ENCODE measurements around the gene SCAF11.

SCAF11 gene

DNA sequence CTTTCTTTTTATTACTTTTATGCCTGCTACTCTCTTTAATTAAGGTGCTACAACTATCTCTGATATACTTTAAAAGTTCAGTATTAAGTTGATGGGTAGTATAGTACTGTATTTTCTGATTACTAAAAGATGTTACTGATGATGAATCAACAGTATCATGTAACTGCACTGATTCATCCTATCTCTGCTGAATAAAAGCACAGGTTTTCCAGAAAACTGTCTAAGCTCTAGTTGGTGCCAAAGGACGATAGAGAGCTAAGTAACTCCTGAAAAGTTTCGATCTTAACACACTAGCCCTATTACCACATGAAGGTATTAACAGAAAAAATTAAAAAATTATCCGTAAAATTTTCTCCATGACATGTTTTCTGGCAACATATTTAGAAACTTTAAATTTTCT is 2.1 kb downstream of the SCAF11 start:
- Histone ChIP-seq H3K4ac (ENCODE audit: low read length) (no peak overlapping the region), H2AFZ (ENCODE audit: low read length) (no peak overlapping the region), H2BK5ac (ENCODE audit: low read length) (no peak overlapping the region), H3K4me1 (ENCODE audit: control insufficient read depth in 2 of 2, insufficient read depth in 1 of 2, low read depth in 1 of 2, low read length in 2 of 2) (peaks cover 0 to 4% of the 10 kb centered on the region in 2 donors), H3K9ac (ENCODE audit: low read depth, low read length, poor library complexity) (no peak overlapping the region), H3K14ac (ENCODE audit: low read length) (no peak overlapping the region), H3K36me3 (replicated peaks in 1 of 2; ENCODE audit: control insufficient read depth in 2 of 2, insufficient read depth in 2 of 2, low read length in 2 of 2) (peaks cover 0 to 38% of the 10 kb centered on the region in 2 donors), H3K4me3 (ENCODE audit: low read length in 2 of 2) (peak overlapping the region in 1 of 2 donors; percentile 80), H2AK5ac (ENCODE audit: low read depth, low read length) (no peak overlapping the region), H3K18ac (ENCODE audit: low read length) (no peak overlapping the region), H4K91ac (ENCODE audit: low read depth, low read length, poor library complexity) (no peak overlapping the region), H4K8ac (ENCODE audit: low read depth, low read length) (no peak overlapping the region), H2BK12ac (ENCODE audit: low read length) (no peak overlapping the region), H2BK15ac (ENCODE audit: low read length) (no peak overlapping the region), H3K23ac (ENCODE audit: low read depth, low read length, poor library complexity) (no peak overlapping the region), H3K27me3 (ENCODE audit: control insufficient read depth in 3 of 3, insufficient read depth in 3 of 3, low read depth in 1 of 3, low read length in 3 of 3) (no peaks in the 10 kb centered on the region), H2BK120ac (ENCODE audit: low read depth, low read length) (no peak overlapping the region), H3K9me3 (replicated peaks in 1 of 2; ENCODE audit: control insufficient read depth in 2 of 2, insufficient read depth in 1 of 2, low read depth in 1 of 2, low read length in 2 of 2) (no peaks in the 10 kb centered on the region), H3K27ac (replicated peaks; ENCODE audit: low read length) (no peak overlapping the region), H3K4me2 (ENCODE audit: insufficient read depth, low read length, poor library complexity, severe bottlenecking) (no peak overlapping the region), H3K79me1 (ENCODE audit: low read depth, low read length) (peaks cover 9% of the 10 kb centered on the region)
- WGBS, 2 donors (ENCODE audit: extremely low coverage in 2 of 2, insufficient read length in 2 of 2, insufficient replicate concordance in 1 of 2), result no CpG with 5 or more reads among the region's 3 CpGs
- DNase-seq (ENCODE audit: low spot score), result no peak

DNA sequence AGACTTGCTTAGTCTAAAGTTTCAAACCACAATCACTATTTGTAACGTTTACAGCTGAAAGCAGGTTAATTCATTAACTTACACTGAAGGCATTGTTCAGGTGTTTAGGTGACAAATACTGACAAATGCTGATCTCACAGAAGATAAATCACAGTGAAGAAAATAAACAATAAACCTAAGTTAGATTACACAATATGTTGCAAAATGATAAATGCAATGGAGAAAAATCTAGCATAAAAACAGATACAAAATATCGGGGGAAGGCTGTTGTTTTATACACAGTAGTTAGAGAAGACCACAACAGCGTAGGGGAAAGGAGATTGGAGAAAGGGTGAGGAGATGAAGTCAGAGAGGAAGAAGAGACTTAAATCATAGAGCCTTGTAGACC is 3.0 kb downstream of the SCAF11 start:
- H2BK12ac ChIP-seq (ENCODE audit: low read length), result no peak overlapping the region
- no peak overlapping the region for H2AK5ac ChIP-seq (ENCODE audit: low read depth, low read length)
- no peaks in the 10 kb centered on the region for H3K27me3 ChIP-seq (ENCODE audit: control insufficient read depth in 3 of 3, insufficient read depth in 3 of 3, low read depth in 1 of 3, low read length in 3 of 3)
- H3K4me1 ChIP-seq (ENCODE audit: control insufficient read depth in 2 of 2, insufficient read depth in 1 of 2, low read depth in 1 of 2, low read length in 2 of 2), result peaks cover 0 to 4% of the 10 kb centered on the region in 2 donors
- H4K8ac ChIP-seq (ENCODE audit: low read depth, low read length), result no peak overlapping the region
- no peak overlapping the region for H2AFZ ChIP-seq (ENCODE audit: low read length)
- peaks cover 9% of the 10 kb centered on the region for H3K79me1 ChIP-seq (ENCODE audit: low read depth, low read length)
- no CpG with 5 or more reads among the region's 3 CpGs for WGBS, 2 donors (ENCODE audit: extremely low coverage in 2 of 2, insufficient read length in 2 of 2, insufficient replicate concordance in 1 of 2)
- no peak overlapping the region for H2BK5ac ChIP-seq (ENCODE audit: low read length)
- H3K18ac ChIP-seq (ENCODE audit: low read length), result no peak overlapping the region
- H2BK15ac ChIP-seq (ENCODE audit: low read length), result no peak overlapping the region
- no peak overlapping the region for H3K9ac ChIP-seq (ENCODE audit: low read depth, low read length, poor library complexity)
- H2BK120ac ChIP-seq (ENCODE audit: low read depth, low read length), result no peak overlapping the region
- DNase-seq (ENCODE audit: low spot score), result no peak
- no peak overlapping the region for H3K23ac ChIP-seq (ENCODE audit: low read depth, low read length, poor library complexity)
- no peak overlapping the region for H3K4me2 ChIP-seq (ENCODE audit: insufficient read depth, low read length, poor library complexity, severe bottlenecking)
- H3K27ac ChIP-seq (replicated peaks; ENCODE audit: low read length), result no peak overlapping the region
- no peak overlapping the region for H3K4ac ChIP-seq (ENCODE audit: low read length)
- H3K4me3 ChIP-seq (ENCODE audit: low read length in 2 of 2), result no peak overlapping the region
- no peak overlapping the region for H4K91ac ChIP-seq (ENCODE audit: low read depth, low read length, poor library complexity)
- H3K9me3 ChIP-seq (replicated peaks in 1 of 2; ENCODE audit: control insufficient read depth in 2 of 2, insufficient read depth in 1 of 2, low read depth in 1 of 2, low read length in 2 of 2), result no peaks in the 10 kb centered on the region
- H3K36me3 ChIP-seq (replicated peaks in 1 of 2; ENCODE audit: control insufficient read depth in 2 of 2, insufficient read depth in 2 of 2, low read length in 2 of 2), result peaks cover 0 to 42% of the 10 kb centered on the region in 2 donors
- no peak overlapping the region for H3K14ac ChIP-seq (ENCODE audit: low read length)

DNA sequence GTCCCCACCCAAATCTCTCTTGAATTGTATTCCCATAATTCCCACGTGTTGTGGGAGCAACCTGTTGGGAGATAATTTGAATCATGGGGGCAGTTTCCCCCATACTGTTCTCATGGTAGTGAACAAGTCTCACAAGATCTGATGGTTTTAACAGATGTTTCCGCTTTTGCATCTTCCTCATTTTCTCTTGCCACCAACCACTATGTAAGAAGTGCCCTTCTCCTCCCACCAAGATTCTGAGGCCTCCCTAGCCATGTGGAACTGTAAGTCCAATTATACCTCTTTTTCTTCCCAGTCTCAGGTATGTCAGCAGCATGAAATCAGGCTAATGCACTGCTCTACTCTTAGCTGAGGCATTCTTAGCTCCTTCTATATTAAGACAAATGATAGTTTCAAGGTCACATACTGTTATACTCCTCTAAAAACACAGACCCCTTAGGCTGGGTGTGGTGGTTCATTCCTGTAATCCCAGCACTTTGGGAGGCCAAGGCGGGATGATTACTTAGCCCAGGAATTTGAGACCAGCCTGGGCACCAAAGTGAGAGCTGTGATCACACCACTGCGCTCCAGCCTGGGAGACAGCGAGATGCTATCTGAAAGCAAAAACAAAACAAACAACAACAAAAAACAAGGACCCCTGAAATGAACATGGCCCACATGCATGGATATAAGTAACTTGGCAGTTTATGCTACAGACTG is 3.6 kb downstream of the SCAF11 start:
- Histone ChIP-seq H3K14ac (ENCODE audit: low read length) (no peak overlapping the region), H3K27ac (replicated peaks; ENCODE audit: low read length) (no peak overlapping the region)
- WGBS, 2 donors (ENCODE audit: extremely low coverage in 2 of 2, insufficient read length in 2 of 2, insufficient replicate concordance in 1 of 2), result no CpG with 5 or more reads among the region's 5 CpGs

DNA sequence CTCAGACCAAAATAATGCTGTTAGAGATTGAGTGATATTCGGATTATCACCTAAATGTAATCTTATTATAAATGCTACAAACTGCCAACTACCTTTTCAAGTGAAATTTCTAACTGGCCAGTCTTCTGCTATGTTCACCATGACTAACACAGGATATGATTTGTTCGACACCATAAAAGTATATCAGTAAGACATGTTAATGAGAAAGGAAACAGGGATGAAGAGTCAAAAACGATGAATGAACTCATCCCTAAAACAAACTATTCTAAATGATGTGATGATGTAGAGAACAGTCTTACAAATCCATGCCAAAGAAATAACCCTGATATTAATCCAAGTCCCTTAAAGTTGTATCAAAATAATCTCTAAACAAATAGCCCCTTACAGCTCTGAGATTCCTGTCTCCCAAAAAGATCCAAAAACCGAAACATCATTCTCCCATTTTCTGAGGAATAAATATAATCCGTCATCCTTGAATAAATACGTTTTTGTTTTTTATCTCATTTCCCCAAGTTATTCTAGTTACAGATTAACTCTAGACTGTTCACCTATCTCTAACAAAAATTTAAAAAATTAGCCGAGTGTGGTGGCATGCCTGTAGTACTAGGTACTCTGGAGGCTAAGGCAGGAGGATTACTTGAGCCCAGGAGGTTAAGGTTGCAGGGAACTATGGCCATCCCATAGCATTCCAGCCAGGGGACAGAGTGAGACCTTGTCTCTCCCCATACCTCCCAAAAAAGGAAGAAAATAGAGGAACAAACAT is 9.1 kb downstream of the SCAF11 start:
- Histone ChIP-seq H3K9ac (ENCODE audit: low read depth, low read length, poor library complexity) (no peak overlapping the region), H3K27ac (replicated peaks; ENCODE audit: low read length) (no peak overlapping the region), H2BK15ac (ENCODE audit: low read length) (no peak overlapping the region), H4K91ac (ENCODE audit: low read depth, low read length, poor library complexity) (no peak overlapping the region), H3K4me1 (ENCODE audit: control insufficient read depth in 2 of 2, insufficient read depth in 1 of 2, low read depth in 1 of 2, low read length in 2 of 2) (no peaks in the 10 kb centered on the region), H3K14ac (ENCODE audit: low read length) (no peak overlapping the region), H4K8ac (ENCODE audit: low read depth, low read length) (no peak overlapping the region), H3K27me3 (ENCODE audit: control insufficient read depth in 3 of 3, insufficient read depth in 3 of 3, low read depth in 1 of 3, low read length in 3 of 3) (no peaks in the 10 kb centered on the region), H2BK120ac (ENCODE audit: low read depth, low read length) (no peak overlapping the region), H3K4me2 (ENCODE audit: insufficient read depth, low read length, poor library complexity, severe bottlenecking) (no peak overlapping the region), H2BK12ac (ENCODE audit: low read length) (no peak overlapping the region), H3K9me3 (replicated peaks in 1 of 2; ENCODE audit: control insufficient read depth in 2 of 2, insufficient read depth in 1 of 2, low read depth in 1 of 2, low read length in 2 of 2) (no peaks in the 10 kb centered on the region), H3K23ac (ENCODE audit: low read depth, low read length, poor library complexity) (no peak overlapping the region), H2AFZ (ENCODE audit: low read length) (no peak overlapping the region), H2BK5ac (ENCODE audit: low read length) (no peak overlapping the region), H3K4ac (ENCODE audit: low read length) (no peak overlapping the region), H2AK5ac (ENCODE audit: low read depth, low read length) (no peak overlapping the region), H3K36me3 (replicated peaks in 1 of 2; ENCODE audit: control insufficient read depth in 2 of 2, insufficient read depth in 2 of 2, low read length in 2 of 2) (peaks cover 0 to 28% of the 10 kb centered on the region in 2 donors), H3K4me3 (ENCODE audit: low read length in 2 of 2) (no peak overlapping the region), H3K18ac (ENCODE audit: low read length) (no peak overlapping the region), H3K79me1 (ENCODE audit: low read depth, low read length) (no peaks in the 10 kb centered on the region)
- no peak for DNase-seq (ENCODE audit: low spot score)
- no CpG with 5 or more reads among the region's 7 CpGs for WGBS, 2 donors (ENCODE audit: extremely low coverage in 2 of 2, insufficient read length in 2 of 2, insufficient replicate concordance in 1 of 2)

More for the DNA sequence above, 3.6 kb downstream of the SCAF11 start:
- H3K4me2 ChIP-seq (ENCODE audit: insufficient read depth, low read length, poor library complexity, severe bottlenecking), result no peak overlapping the region
- DNase-seq (ENCODE audit: low spot score), result no peak
- H2BK15ac ChIP-seq (ENCODE audit: low read length), result no peak overlapping the region
- H3K18ac ChIP-seq (ENCODE audit: low read length), result no peak overlapping the region
- no peak overlapping the region for H2BK5ac ChIP-seq (ENCODE audit: low read length)
- H2BK12ac ChIP-seq (ENCODE audit: low read length), result no peak overlapping the region
- peaks cover 9% of the 10 kb centered on the region for H3K79me1 ChIP-seq (ENCODE audit: low read depth, low read length)
- H3K4me3 ChIP-seq (ENCODE audit: low read length in 2 of 2), result no peak overlapping the region
- H3K9me3 ChIP-seq (replicated peaks in 1 of 2; ENCODE audit: control insufficient read depth in 2 of 2, insufficient read depth in 1 of 2, low read depth in 1 of 2, low read length in 2 of 2), result no peaks in the 10 kb centered on the region
- H3K27me3 ChIP-seq (ENCODE audit: control insufficient read depth in 3 of 3, insufficient read depth in 3 of 3, low read depth in 1 of 3, low read length in 3 of 3), result no peaks in the 10 kb centered on the region
- H3K4me1 ChIP-seq (ENCODE audit: control insufficient read depth in 2 of 2, insufficient read depth in 1 of 2, low read depth in 1 of 2, low read length in 2 of 2), result peaks cover 0 to 2% of the 10 kb centered on the region in 2 donors
- H3K4ac ChIP-seq (ENCODE audit: low read length), result no peak overlapping the region
- H2AK5ac ChIP-seq (ENCODE audit: low read depth, low read length), result no peak overlapping the region
- no peak overlapping the region for H4K91ac ChIP-seq (ENCODE audit: low read depth, low read length, poor library complexity)
- no peak overlapping the region for H3K23ac ChIP-seq (ENCODE audit: low read depth, low read length, poor library complexity)
- no peak overlapping the region for H2AFZ ChIP-seq (ENCODE audit: low read length)
- H3K36me3 ChIP-seq (replicated peaks in 1 of 2; ENCODE audit: control insufficient read depth in 2 of 2, insufficient read depth in 2 of 2, low read length in 2 of 2), result peaks cover 0 to 46% of the 10 kb centered on the region in 2 donors
- no peak overlapping the region for H3K9ac ChIP-seq (ENCODE audit: low read depth, low read length, poor library complexity)
- no peak overlapping the region for H4K8ac ChIP-seq (ENCODE audit: low read depth, low read length)
- no peak overlapping the region for H2BK120ac ChIP-seq (ENCODE audit: low read depth, low read length)
